H1 (cell line): ENCODE results near the gene DGKI. TPM values are rescaled to one million over a fixed set of nuclear protein-coding genes. Genes with fewer than 3 reads are reported as not detected.

ENCODE experiments used
- CTCF ChIA-PET: fragments of 300-600 bp; sonication (Branson Sonifier 250); formaldehyde crosslinking; loops from one replicate; lab custom pipeline; 2021; ENCODE audit not compliant: partially characterized antibody; lab: Charles Lee
- POLR2A ChIA-PET: fragments of 300-600 bp; sonication (Branson Sonifier 250); formaldehyde crosslinking; loops from one replicate; lab custom pipeline; 2021; ENCODE audit warnings: inconsistent platforms; ENCODE audit not compliant: partially characterized antibody; lab: Charles Lee
- DNase-seq, 2 experiments: peaks; one replicate each; pipeline versions ENCODE4 v3.0.0 to v3.0.0-alpha.2; 2010 to 2022; ENCODE audit warnings: low spot score in 2 of 2, low read depth in 1 of 2, mixed read lengths in 1 of 2
- FAIRE-seq: peaks from 2 replicates; lab custom pipeline; 2011; peaks lifted over from hg19 to GRCh38; lab: Jason Lieb, UNC
- H2AFZ ChIP-seq: 2 replicates; pipeline ENCODE4 v1.8.1; 2012; ENCODE audit warnings: low read length, inconsistent platforms
- H2AK5ac ChIP-seq: 2 replicates; pipeline ENCODE4 v1.6.1; 2013; ENCODE audit warnings: low read depth, low read length
- H2BK120ac ChIP-seq: replicated peaks from 2 replicates; pipeline ENCODE3; 2013; ENCODE audit warnings: low read depth, low read length, inconsistent platforms
- H2BK12ac ChIP-seq: 2 replicates; pipeline ENCODE4 v1.6.1; 2013; ENCODE audit warnings: low read depth, low read length
- H2BK15ac ChIP-seq: 2 replicates; pipeline ENCODE4 v1.6.1; 2013; ENCODE audit warnings: low read length
- H2BK20ac ChIP-seq: 2 replicates; pipeline ENCODE4 v1.6.1; 2013; ENCODE audit warnings: low read length
- H2BK5ac ChIP-seq: 2 replicates; pipeline ENCODE4 v1.6.1; 2013; ENCODE audit warnings: low read depth, low read length
- H3K14ac ChIP-seq: 2 replicates; pipeline ENCODE4 v1.6.1; 2013; ENCODE audit warnings: inconsistent platforms; ENCODE audit not compliant: insufficient read length
- H3K18ac ChIP-seq: 2 replicates; pipeline ENCODE4 v1.6.1; 2013; ENCODE audit warnings: low read length; ENCODE audit errors: extremely low read depth
- H3K23ac ChIP-seq: 2 replicates; pipeline ENCODE4 v1.6.1; 2013; ENCODE audit warnings: inconsistent platforms; ENCODE audit not compliant: insufficient read length
- H3K23me2 ChIP-seq: 2 replicates; pipeline ENCODE4 v1.6.1; 2013; ENCODE audit warnings: low read depth, low read length
- H3K27ac ChIP-seq: 2 replicates; pipeline ENCODE4 v1.6.1; 2011; ENCODE audit warnings: low read depth, low read length, inconsistent platforms
- H3K27me3 ChIP-seq, 4 experiments: replicated peaks in 1 of 4; 1 replicate in 1 of 4; 2 replicates in 3 of 4; pipeline versions ENCODE4 v1.6.1 to v1.8.1; 2011 to 2013; ENCODE audit warnings: low read length in 3 of 4, mild to moderate bottlenecking in 3 of 4, inconsistent platforms in 2 of 4, mixed read lengths in 2 of 4, moderate library complexity in 1 of 4; ENCODE audit not compliant: control insufficient read depth in 3 of 4, insufficient read depth in 3 of 4; ENCODE audit errors: extremely low read depth in 1 of 4
- H3K36me3 ChIP-seq, 4 experiments: 2 replicates each; pipeline versions ENCODE4 v1.6.1 to v1.8.1; 2011 to 2013; ENCODE audit warnings: mild to moderate bottlenecking in 4 of 4, low read length in 3 of 4, moderate library complexity in 2 of 4, control low read depth in 1 of 4, inconsistent platforms in 1 of 4; ENCODE audit not compliant: insufficient read depth in 4 of 4, control insufficient read depth in 2 of 4
- H3K4ac ChIP-seq: replicated peaks from 2 replicates; pipeline ENCODE3; 2013; ENCODE audit warnings: low read length, low read depth, mixed read lengths, inconsistent platforms; ENCODE audit not compliant: insufficient read length
- H3K4me1 ChIP-seq, 4 experiments: replicated peaks in 1 of 4; 1 replicate in 1 of 4; 2 replicates in 3 of 4; pipeline versions ENCODE4 v1.6.1 to v1.8.1; 2011 to 2013; ENCODE audit warnings: low read length in 3 of 4, inconsistent platforms in 2 of 4, mixed read lengths in 1 of 4; ENCODE audit not compliant: insufficient read depth in 4 of 4, control insufficient read depth in 3 of 4
- H3K4me2 ChIP-seq, 2 experiments: 2 replicates each; pipeline versions ENCODE4 v1.6.1 to v1.8.1; 2011 to 2013; ENCODE audit warnings: low read depth in 2 of 2, low read length in 2 of 2, control low read depth in 1 of 2, inconsistent platforms in 1 of 2, mild to moderate bottlenecking in 1 of 2; ENCODE audit not compliant: insufficient read depth in 1 of 2
- H3K4me3 ChIP-seq, 4 experiments: fragments of 200-600, 300-600 bp in 1 of 4; sonication (generic), shearing (Covaris generic), sonication (Bioruptor Twin) in 1 of 4; 2 replicates each; pipeline versions ENCODE4 v1.5.1 to v1.8.1; 2011 to 2016; ENCODE audit warnings: low read length in 4 of 4, low read depth in 3 of 4, control low read depth in 2 of 4, inconsistent platforms in 2 of 4, mild to moderate bottlenecking in 2 of 4, mixed read lengths in 1 of 4, moderate library complexity in 1 of 4; ENCODE audit not compliant: insufficient read depth in 2 of 4; ENCODE audit errors: extremely low read depth in 1 of 4
- H3K56ac ChIP-seq: replicated peaks from 2 replicates; pipeline ENCODE3; 2013; ENCODE audit warnings: low read depth, mild to moderate bottlenecking, mixed read lengths, low read length, inconsistent platforms; ENCODE audit not compliant: insufficient read length
- H3K79me1 ChIP-seq: 2 replicates; pipeline ENCODE4 v1.6.1; 2013; ENCODE audit warnings: low read depth, low read length, control low read depth
- H3K79me2 ChIP-seq, 2 experiments: 2 replicates each; pipeline versions ENCODE4 v1.6.1 to v1.8.1; 2012 to 2013; ENCODE audit warnings: low read length in 2 of 2, mild to moderate bottlenecking in 2 of 2, inconsistent platforms in 1 of 2; ENCODE audit not compliant: insufficient read depth in 2 of 2, control insufficient read depth in 1 of 2
- H3K9ac ChIP-seq, 4 experiments: replicated peaks in 1 of 4; 1 replicate in 1 of 4; 2 replicates in 3 of 4; pipeline versions ENCODE4 v1.6.1 to v1.8.1; 2011 to 2013; ENCODE audit warnings: low read depth in 3 of 4, low read length in 3 of 4, control low read depth in 2 of 4, mild to moderate bottlenecking in 2 of 4, moderate library complexity in 2 of 4, inconsistent platforms in 1 of 4; ENCODE audit errors: extremely low read depth in 1 of 4
- H3K9me3 ChIP-seq, 2 experiments: 2 replicates each; pipeline versions ENCODE4 v1.6.1 to v1.8.1; 2012 to 2013; ENCODE audit warnings: mild to moderate bottlenecking in 2 of 2, moderate library complexity in 2 of 2, control low read depth in 1 of 2, inconsistent platforms in 1 of 2, low read depth in 1 of 2, low read length in 1 of 2, mixed read lengths in 1 of 2; ENCODE audit not compliant: insufficient read depth in 2 of 2
- H4K20me1 ChIP-seq, 2 experiments: replicated peaks in 1 of 2; 2 replicates each; pipeline versions ENCODE3 to v1.8.1; 2011 to 2013; ENCODE audit warnings: inconsistent platforms in 2 of 2, low read length in 2 of 2, mild to moderate bottlenecking in 1 of 2; ENCODE audit not compliant: insufficient read depth in 2 of 2, control insufficient read depth in 1 of 2
- H4K5ac ChIP-seq: 2 replicates; pipeline ENCODE4 v1.6.1; 2013; ENCODE audit warnings: low read length, low read depth, mixed read lengths, inconsistent platforms; ENCODE audit not compliant: insufficient read length
- H4K8ac ChIP-seq: 2 replicates; pipeline ENCODE4 v1.8.0; 2013; ENCODE audit warnings: mild to moderate bottlenecking, moderate library complexity, low read length, inconsistent platforms; ENCODE audit not compliant: insufficient read depth; ENCODE audit errors: extremely low read depth
- H4K91ac ChIP-seq: replicated peaks from 2 replicates; pipeline ENCODE3; 2013; ENCODE audit warnings: low read length, mixed read lengths, inconsistent platforms; ENCODE audit not compliant: insufficient read length
- CBX8 ChIP-seq: fragments of 300-800, 300-1000 bp; sonication (generic); IDR thresholded peaks from 2 replicates; pipeline ENCODE4 v1.7.1; 2016; ENCODE audit warnings: low read depth, low read length, borderline replicate concordance
- CEBPB ChIP-seq: IDR thresholded peaks from 2 replicates; pipeline ENCODE4 v1.6.1; 2012; ENCODE audit warnings: low read depth, low read length
- EGR1 ChIP-seq: IDR thresholded peaks from 2 replicates; pipeline ENCODE4 v1.6.1; 2011; ENCODE audit warnings: low read depth, low read length, borderline replicate concordance
- JUN ChIP-seq: IDR thresholded peaks from 2 replicates; pipeline ENCODE4 v1.6.1; 2011; ENCODE audit warnings: low read depth, mild to moderate bottlenecking, improper control_type of control experiment, low read length
- JUND ChIP-seq: IDR thresholded peaks from 2 replicates; pipeline ENCODE4 v1.6.1; 2011; ENCODE audit warnings: mild to moderate bottlenecking, improper control_type of control experiment, low read length
- KDM1A ChIP-seq: fragments of 200-600, 300-600 bp; sonication (generic); IDR thresholded peaks from 2 replicates; pipeline ENCODE4 v1.7.1; 2016; ENCODE audit warnings: mild to moderate bottlenecking, low read length, borderline replicate concordance
- KDM4A ChIP-seq: IDR thresholded peaks from one replicate; pipeline ENCODE4 v1.7.1; 2012; ENCODE audit warnings: low read depth, mild to moderate bottlenecking, moderate library complexity, low read length, inconsistent platforms; ENCODE audit not compliant: severe bottlenecking
- RAD21 ChIP-seq, 2 experiments: IDR thresholded peaks in 1 of 2; conservative IDR thresholded peaks in 1 of 2; 2 replicates each; pipeline ENCODE4 v1.6.1; 2011; ENCODE audit warnings: low read depth in 2 of 2, low read length in 2 of 2, improper control_type of control experiment in 1 of 2, inconsistent platforms in 1 of 2, mild to moderate bottlenecking in 1 of 2, moderate library complexity in 1 of 2
- RFX5 ChIP-seq: IDR thresholded peaks from 2 replicates; pipeline ENCODE4 v1.6.1; 2011; ENCODE audit warnings: low read depth, low read length, improper control_type of control experiment, borderline replicate concordance
- TEAD4 ChIP-seq: IDR thresholded peaks from 2 replicates; pipeline ENCODE4 v1.6.1; 2012; ENCODE audit warnings: low read depth, low read length, inconsistent platforms, mixed read lengths
- WGBS, 2 experiments: shearing (Covaris generic) in 1 of 2; methylation state at CpG; one replicate each; pipeline versions ENCODE4 v1.1.6 to v1.1.7; 2013 to 2015; ENCODE audit warnings: low lambda C conversion rate in 2 of 2, mixed read lengths in 2 of 2, inconsistent platforms in 1 of 2, low coverage in 1 of 2, missing lambda C conversion rate in 1 of 2; ENCODE audit not compliant: insufficient replicate concordance in 2 of 2, insufficient coverage in 1 of 2, insufficient read length in 1 of 2; ENCODE audit errors: extremely low coverage in 1 of 2, missing lambda C conversion rate in 1 of 2; 5-methylcytosine and 5-hydroxymethylcytosine counted together
- polyA plus RNA-seq, 7 experiments: library from polyadenylated mRNA; depleted of rRNA in 3 of 7; stranded (reverse) in 5 of 7; unstranded in 2 of 7; fragments of >200 nt in 5 of 7; fragments of 200-250 nt in 2 of 7; gene quantifications; 1 replicate in 5 of 7; 2 replicates in 1 of 7; 4 replicates in 1 of 7; pipeline versions ENCODE4 v1.2.1 to v1.2.3, GENCODE V29; 2011 to 2013; ENCODE audit warnings: missing spikeins in 2 of 7, mixed read lengths in 2 of 7
- total RNA-seq: library from RNA; stranded (reverse); fragmentation: NEBNext Ultra II Directional; extraction: Animal tissue kit (Norgen Biotek cat#: 25700); gene quantifications from 2 replicates; pipeline ENCODE4 v1.2.1, GENCODE V29; 2021

DGKI gene
- total and polyA plus RNA-seq, 2 of the 8 experiments (the other 6 are each of a cell fraction or from before 2014, with no cell fraction given), result 0.20 to 0.71 TPM

- Histone ChIP-seq H3K4me3 (no peak overlapping the region), H3K36me3 (no peaks in the 10 kb centered on the region), H3K4me1 (peaks cover 4 to 14% (median 12%) of the 10 kb centered on the region in 4 experiments; a peak in 6 of 7 replicates), H2BK20ac (no peak overlapping the region), H3K23me2 (no peaks in the 10 kb centered on the region; the same call in 1 of the 2 replicates), H2BK12ac (no peak overlapping the region), H3K27ac (no peak overlapping the region), H3K18ac (no peak overlapping the region), H3K9me3 (no peaks in the 10 kb centered on the region), H4K8ac (no peak overlapping the region), H3K14ac (no peak overlapping the region), H4K5ac (no peak overlapping the region), H3K56ac (no peak overlapping the region), H3K23ac (no peak overlapping the region), H3K4me2 (no peak overlapping the region), H3K27me3 (no peaks in the 10 kb centered on the region), H2BK120ac (no peak overlapping the region), H2BK5ac (no peak overlapping the region), H4K91ac (no peak overlapping the region), H3K79me1 (no peaks in the 10 kb centered on the region), H3K4ac (no peak overlapping the region), H2BK15ac (no peak overlapping the region), H4K20me1 (no peaks in the 10 kb centered on the region), H2AK5ac (no peak overlapping the region), H2AFZ (no peak overlapping the region), H3K9ac (no peak overlapping the region), H3K79me2 (no peaks in the 10 kb centered on the region)
- ChIA-PET CTCF (interaction anchor here (1.1 to 2.5 kb wide), 2 partner anchors 8 to 100 kb away, joined by 3 to 8 read pairs; no protein-coding TSS in a partner anchor), POLR2A (no interaction called here)
- FAIRE-seq (no peak), DNase-seq (no peak)
- WGBS, 2 experiments, result 85% methylated on average over 5 of the region's 5 CpGs; no CpG with 5 or more reads in 1 of the 2 experiments
- TF ChIP-seq TEAD4, result no peak
- TF ChIP-seq RAD21 (IDR thresholded peaks at IDR 0.05 in 1 of 2, conservative IDR thresholded peaks at IDR 0.05 in 1 of 2; ENCODE audit: low read depth in 2 of 2, low read length in 2 of 2), result no peak
- TF ChIP-seq JUN, result no peak
- TF ChIP-seq RFX5, result no peak
- no peak for TF ChIP-seq CEBPB
- TF ChIP-seq EGR1, result no peak
- TF ChIP-seq KDM4A, result no peak
- no peak for TF ChIP-seq KDM1A
- TF ChIP-seq JUND, result no peak
- no peak for TF ChIP-seq CBX8
Observed at GRCh38 chr7:137755846-137756651, 90.7 kb downstream of the DGKI start.
